DND-41 (cell line): ENCODE results near the gene AKNA.

Experiments
- ATAC-seq: fragments of 200-7000 bp; cut with Tn5 transposase; 3 replicates; pipeline ENCODE4 v1.9.1; 2021; ENCODE audit warnings: low read depth; ENCODE audit not compliant: insufficient read depth
- DNase-seq: peaks from one replicate; pipeline ENCODE4 v3.0.0-alpha.2; 2020
- H2AFZ ChIP-seq: 2 replicates; pipeline ENCODE4 v1.6.0; 2012; ENCODE audit warnings: low read depth, low read length
- H3K27ac ChIP-seq: 2 replicates; pipeline ENCODE4 v1.5.1; 2012; ENCODE audit warnings: low read length, inconsistent platforms
- H3K27me3 ChIP-seq: fragments of 200-600 bp; sonication (generic); 2 replicates; pipeline ENCODE4 v1.6.0; 2012; ENCODE audit warnings: low read length, mild to moderate bottlenecking, inconsistent platforms; ENCODE audit not compliant: insufficient read depth, poor library complexity
- H3K36me3 ChIP-seq: 2 replicates; pipeline ENCODE4 v1.5.1; 2012; ENCODE audit warnings: low read length, inconsistent platforms; ENCODE audit not compliant: insufficient read depth
- H3K4me1 ChIP-seq: 2 replicates; pipeline ENCODE4 v1.5.1; 2012; ENCODE audit warnings: mild to moderate bottlenecking, low read length; ENCODE audit not compliant: insufficient read depth
- H3K4me2 ChIP-seq: 2 replicates; pipeline ENCODE4 v1.6.0; 2012; ENCODE audit warnings: mild to moderate bottlenecking, moderate library complexity, low read length, inconsistent platforms; ENCODE audit not compliant: insufficient read depth
- H3K4me3 ChIP-seq, 2 experiments: fragments of 200-600 bp in 1 of 2; shearing (Covaris generic) in 1 of 2; 2 replicates each; pipeline ENCODE4 v1.5.1; 2012 to 2016; ENCODE audit warnings: inconsistent platforms in 2 of 2, low read length in 2 of 2, mild to moderate bottlenecking in 2 of 2, low read depth in 1 of 2, moderate library complexity in 1 of 2
- H3K79me2 ChIP-seq: 2 replicates; pipeline ENCODE4 v1.6.0; 2012; ENCODE audit warnings: low read length, inconsistent platforms; ENCODE audit not compliant: insufficient read depth
- H3K9ac ChIP-seq: 2 replicates; pipeline ENCODE4 v1.6.0; 2012; ENCODE audit warnings: low read depth, mild to moderate bottlenecking, inconsistent platforms, low read length, moderate library complexity
- H3K9me3 ChIP-seq: 2 replicates; pipeline ENCODE4 v1.5.1; 2012; ENCODE audit warnings: low read length, moderate library complexity, mild to moderate bottlenecking, inconsistent platforms; ENCODE audit not compliant: insufficient read depth, severe bottlenecking
- H4K20me1 ChIP-seq: 2 replicates; pipeline ENCODE4 v1.6.0; 2012; ENCODE audit warnings: low read length; ENCODE audit not compliant: insufficient read depth
- EZH2 ChIP-seq: IDR thresholded peaks from 3 replicates; pipeline ENCODE4 v1.6.1; 2012; ENCODE audit warnings: borderline replicate concordance, low read depth, mild to moderate bottlenecking, moderate library complexity, low read length, inconsistent platforms; ENCODE audit not compliant: severe bottlenecking
- TF ChIP-seq, protein P1 (sequence below): IDR thresholded peaks from 2 replicates; pipeline ENCODE4 v1.5.1; 2012; ENCODE audit warnings: borderline replicate concordance, low read length, moderate library complexity, mild to moderate bottlenecking; ENCODE audit not compliant: poor library complexity, severe bottlenecking; ENCODE audit errors: extremely low read depth

Gene AKNA

GRCh38 chr9:114384836-114385396 is 2.9 kb downstream of the AKNA start:
- peaks cover 70% of the 10 kb centered on the region for H3K4me1 ChIP-seq
- ATAC-seq, result no peak
- TF ChIP-seq, protein P1, sequence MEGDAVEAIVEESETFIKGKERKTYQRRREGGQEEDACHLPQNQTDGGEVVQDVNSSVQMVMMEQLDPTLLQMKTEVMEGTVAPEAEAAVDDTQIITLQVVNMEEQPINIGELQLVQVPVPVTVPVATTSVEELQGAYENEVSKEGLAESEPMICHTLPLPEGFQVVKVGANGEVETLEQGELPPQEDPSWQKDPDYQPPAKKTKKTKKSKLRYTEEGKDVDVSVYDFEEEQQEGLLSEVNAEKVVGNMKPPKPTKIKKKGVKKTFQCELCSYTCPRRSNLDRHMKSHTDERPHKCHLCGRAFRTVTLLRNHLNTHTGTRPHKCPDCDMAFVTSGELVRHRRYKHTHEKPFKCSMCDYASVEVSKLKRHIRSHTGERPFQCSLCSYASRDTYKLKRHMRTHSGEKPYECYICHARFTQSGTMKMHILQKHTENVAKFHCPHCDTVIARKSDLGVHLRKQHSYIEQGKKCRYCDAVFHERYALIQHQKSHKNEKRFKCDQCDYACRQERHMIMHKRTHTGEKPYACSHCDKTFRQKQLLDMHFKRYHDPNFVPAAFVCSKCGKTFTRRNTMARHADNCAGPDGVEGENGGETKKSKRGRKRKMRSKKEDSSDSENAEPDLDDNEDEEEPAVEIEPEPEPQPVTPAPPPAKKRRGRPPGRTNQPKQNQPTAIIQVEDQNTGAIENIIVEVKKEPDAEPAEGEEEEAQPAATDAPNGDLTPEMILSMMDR, result peak; percentile 31
- no peak for TF ChIP-seq EZH2
- H4K20me1 ChIP-seq, result peaks cover 11% of the 10 kb centered on the region; the same call in 1 of the 2 replicates
- no peaks in the 10 kb centered on the region for H3K9me3 ChIP-seq
- H3K4me3 ChIP-seq, result peak overlapping the region in 1 of 2 experiments; percentile 49; a peak in 2 of 4 replicates
- H3K9ac ChIP-seq, result peak overlapping the region; percentile 61
- no peaks in the 10 kb centered on the region for H3K27me3 ChIP-seq
- H2AFZ ChIP-seq, result no peak overlapping the region
- no peak for DNase-seq
- H3K79me2 ChIP-seq, result peaks cover 91% of the 10 kb centered on the region
- H3K36me3 ChIP-seq, result peaks cover 45% of the 10 kb centered on the region
- H3K27ac ChIP-seq, result peak overlapping the region; percentile 91
- H3K4me2 ChIP-seq, result peak overlapping the region; percentile 71

GRCh38 chr9:114384341-114384740 is 3.4 kb downstream of the AKNA start:
- Histone ChIP-seq H3K9me3 (no peaks in the 10 kb centered on the region), H3K27ac (peak overlapping the region; percentile 91), H3K4me1 (peaks cover 65% of the 10 kb centered on the region), H3K9ac (peak overlapping the region; percentile 61), H3K27me3 (no peaks in the 10 kb centered on the region), H3K79me2 (peaks cover 91% of the 10 kb centered on the region), H4K20me1 (peaks cover 12% of the 10 kb centered on the region), H3K4me2 (peak overlapping the region; percentile 71), H3K36me3 (peaks cover 51% of the 10 kb centered on the region), H3K4me3 (peak overlapping the region in 1 of 2 experiments; percentile 49; a peak in 2 of 4 replicates), H2AFZ (no peak overlapping the region)
- DNase-seq, result no peak
- no peak for ATAC-seq
- TF ChIP-seq EZH2, result no peak
- TF ChIP-seq, protein P1, result no peak

- Histone ChIP-seq H3K36me3 (peaks cover 57% of the 10 kb centered on the region), H3K4me2 (peak overlapping the region; percentile 71), H3K27ac (peak overlapping the region; percentile 91), H3K27me3 (no peaks in the 10 kb centered on the region), H3K4me3 (peak overlapping the region in 1 of 2 experiments; percentile 33; a peak in 1 of 4 replicates), H3K9ac (peak overlapping the region; percentile 61), H3K79me2 (peaks cover 91% of the 10 kb centered on the region), H3K4me1 (peaks cover 60% of the 10 kb centered on the region), H2AFZ (no peak overlapping the region), H3K9me3 (no peaks in the 10 kb centered on the region), H4K20me1 (peaks cover 18% of the 10 kb centered on the region)
- ATAC-seq (peak; percentile 6; the same call in 2 of the 3 replicates), DNase-seq (peak; percentile 68)
- TF ChIP-seq, protein P1, result no peak
- no peak for TF ChIP-seq EZH2
These were observed 4.1 kb downstream of the AKNA start for GRCh38 chr9:114383521-114384231.
